GM04503 (cell line): Measurements from ENCODE around the gene PRXL2A.

Experiments
- DNase-seq: peaks from one replicate; pipeline ENCODE4 v3.0.0-alpha.2; 2012; ENCODE audit warnings: low read depth

The PRXL2A gene

DNA sequence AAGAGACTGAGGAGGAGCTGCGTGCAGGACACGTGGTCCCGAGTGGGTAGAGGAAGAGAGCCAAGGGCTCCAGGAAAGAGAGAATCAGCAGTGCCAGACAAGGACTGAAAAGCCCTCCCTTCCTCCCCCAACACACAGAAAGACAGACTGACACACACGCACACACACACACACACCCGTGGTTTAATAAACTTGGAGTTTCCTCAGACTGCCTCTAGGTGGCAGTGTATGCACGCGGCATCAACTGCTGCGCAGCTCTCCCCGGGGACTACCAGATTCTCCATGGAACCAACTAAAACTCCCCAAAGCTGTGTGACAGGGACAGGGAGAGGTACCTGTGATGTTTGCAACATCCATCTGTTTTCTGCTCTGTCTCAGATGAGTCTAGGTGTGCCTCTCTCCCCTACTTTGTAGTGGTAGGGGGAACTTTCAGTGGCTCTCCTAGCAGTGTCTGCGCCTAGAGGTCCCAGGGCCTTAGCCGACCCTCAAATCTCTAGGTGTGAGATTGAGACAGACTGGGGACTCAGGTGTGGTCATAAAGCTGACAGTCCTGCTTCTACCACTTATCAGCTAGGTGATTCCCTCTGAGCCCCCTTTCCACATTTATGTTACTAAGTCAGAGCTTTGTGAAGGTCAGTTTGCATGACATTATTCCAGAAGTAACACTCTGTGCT lies 36.4 kb downstream of the PRXL2A start:
- no peak for DNase-seq

DNA sequence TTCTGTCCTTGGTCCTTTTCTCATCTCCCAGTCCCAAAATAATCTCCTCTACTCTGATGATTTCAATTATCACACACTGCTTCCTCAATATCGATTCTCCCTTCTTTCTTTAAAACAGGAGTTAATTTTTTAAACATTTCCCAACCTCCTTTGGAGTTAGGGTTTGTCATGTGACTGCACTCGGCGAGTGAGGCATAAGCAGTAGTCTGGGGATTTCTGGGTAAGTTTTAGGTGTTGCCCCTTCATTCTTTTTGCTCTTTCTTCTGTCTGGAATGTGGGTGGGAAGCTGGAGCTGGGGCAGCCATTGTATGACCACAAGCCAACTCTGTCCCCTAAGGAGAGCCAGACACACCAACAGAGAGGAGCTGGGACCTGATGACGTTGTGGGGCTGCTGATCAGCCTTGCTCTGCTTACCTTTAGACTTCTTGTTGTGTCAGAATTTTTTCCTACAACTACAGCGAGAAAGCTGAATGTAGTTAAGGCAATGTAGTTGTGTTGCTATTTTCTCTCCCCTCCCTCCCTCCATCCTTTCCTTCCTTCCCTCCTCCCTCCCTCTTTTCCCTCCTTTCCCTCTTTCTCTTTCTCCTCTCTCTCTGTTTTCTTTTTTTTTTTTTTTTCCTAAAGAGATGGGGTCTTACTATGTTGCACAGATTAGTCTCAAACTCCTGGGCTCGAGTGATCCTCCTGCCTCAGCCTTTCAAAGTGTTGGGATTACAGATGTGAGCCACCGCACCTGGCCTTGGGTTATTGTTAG lies 39.3 kb downstream of the PRXL2A start:
- DNase-seq = no peak

DNA sequence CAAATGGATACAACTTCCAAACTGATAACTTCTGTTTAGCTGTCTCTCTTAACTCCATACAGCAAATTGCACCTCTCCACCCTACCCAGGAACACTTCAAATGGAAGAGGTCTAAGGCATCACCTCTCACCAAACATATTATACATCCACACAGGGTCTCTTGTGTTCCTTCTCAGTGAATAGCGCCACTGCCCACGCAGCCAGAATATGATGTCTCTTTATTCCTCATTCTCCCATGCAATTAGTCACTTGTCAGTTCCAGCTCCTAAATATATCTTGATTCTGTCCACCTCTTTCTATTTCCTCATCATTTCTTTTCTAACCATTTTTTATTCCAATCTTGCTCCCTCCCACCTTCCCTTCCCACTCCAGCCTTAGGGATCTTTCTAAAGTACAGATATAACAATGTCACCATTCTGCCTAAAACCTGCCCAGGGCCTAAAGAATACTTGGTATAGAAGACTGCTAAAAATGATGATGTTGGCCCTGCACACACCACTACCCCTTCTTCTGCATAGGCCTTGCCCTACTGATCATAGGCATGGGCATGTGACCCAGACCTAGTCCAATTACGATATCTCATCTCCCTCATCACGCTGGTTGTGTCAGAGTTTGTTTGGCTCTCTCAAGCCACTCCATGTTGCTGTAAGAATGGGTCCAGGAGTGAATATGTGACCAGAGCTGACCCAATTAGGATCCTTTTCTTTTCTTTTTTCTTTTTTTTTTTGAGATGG lies 40.0 kb downstream of the PRXL2A start:
- no peak for DNase-seq

DNA sequence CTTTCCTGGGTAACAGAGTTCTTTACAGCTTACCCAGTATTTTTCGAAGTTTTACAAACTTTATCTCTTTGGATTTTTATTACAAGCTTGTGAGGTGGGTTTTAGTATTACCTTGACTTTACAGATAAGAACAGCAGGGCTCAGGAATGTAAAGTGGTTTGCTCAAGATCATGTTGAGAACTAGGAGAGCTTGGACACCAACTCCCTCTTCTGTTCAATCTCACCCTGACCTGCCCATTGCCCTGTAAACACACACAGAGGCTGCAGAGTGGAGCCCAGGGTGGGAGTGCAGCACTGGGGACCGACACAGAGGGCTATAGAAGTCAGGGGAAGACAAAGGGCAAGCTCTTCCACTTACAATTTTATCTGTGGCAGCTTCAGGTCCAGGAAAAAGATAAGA lies 41.2 kb downstream of the PRXL2A start:
- DNase-seq = no peak

DNA sequence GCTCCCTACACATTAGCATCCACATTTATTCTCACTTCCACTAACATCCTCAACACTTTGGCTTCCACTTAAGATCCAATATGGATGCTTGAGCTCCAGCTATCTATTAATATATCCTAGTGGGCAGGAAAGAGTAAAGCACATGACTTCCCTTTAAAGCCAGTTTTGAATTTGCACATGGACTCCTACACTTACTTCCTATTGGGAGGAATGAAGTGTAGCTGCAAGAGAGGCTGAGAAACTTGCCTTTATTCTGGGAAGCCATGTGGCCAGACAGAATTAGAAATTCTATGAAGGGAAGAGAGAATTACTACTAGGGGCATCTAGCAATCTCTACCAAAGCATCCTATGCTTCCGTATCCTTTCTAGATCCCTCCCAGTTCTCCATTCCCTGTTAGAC lies 42.8 kb downstream of the PRXL2A start:
- DNase-seq = no peak

DNA sequence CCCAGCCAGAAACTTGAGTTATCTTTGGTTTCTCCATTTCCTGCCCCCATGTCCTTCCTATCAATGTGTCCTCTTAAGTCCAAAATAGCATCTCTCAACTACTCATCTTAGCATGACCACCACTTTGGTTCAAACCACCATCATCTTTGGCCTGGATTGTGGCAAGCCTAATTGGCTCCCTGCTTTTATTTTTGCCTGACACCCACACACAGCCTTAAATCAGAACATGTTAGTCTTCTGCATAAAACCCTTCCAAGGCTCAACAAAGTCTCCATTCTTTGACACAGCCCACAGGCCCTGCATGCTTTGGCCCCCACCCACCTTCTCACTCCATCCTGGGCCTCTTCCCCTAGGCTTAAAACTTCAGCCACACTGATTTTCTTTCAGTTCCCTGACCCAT lies 43.7 kb downstream of the PRXL2A start:
- DNase-seq = no peak

DNA sequence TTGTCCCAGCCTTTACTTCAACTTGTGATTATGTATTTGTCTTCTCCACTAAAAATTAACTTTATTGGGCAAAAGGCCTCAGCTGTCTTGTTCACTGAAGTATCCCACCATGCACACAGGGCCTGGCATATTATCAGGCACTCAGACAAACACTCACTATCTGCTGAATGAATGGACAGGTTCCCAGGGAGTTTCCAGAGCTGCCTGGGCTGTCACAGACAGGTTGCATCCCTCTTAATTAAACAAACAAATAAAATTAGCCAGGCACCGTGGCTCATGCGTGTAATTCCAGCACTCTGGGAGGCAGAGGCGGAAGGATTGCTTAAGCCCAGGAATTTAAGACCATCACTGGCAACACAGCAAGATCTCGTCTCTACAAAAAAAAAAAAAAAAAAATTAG lies 44.3 kb downstream of the PRXL2A start:
- DNase-seq = no peak

DNA sequence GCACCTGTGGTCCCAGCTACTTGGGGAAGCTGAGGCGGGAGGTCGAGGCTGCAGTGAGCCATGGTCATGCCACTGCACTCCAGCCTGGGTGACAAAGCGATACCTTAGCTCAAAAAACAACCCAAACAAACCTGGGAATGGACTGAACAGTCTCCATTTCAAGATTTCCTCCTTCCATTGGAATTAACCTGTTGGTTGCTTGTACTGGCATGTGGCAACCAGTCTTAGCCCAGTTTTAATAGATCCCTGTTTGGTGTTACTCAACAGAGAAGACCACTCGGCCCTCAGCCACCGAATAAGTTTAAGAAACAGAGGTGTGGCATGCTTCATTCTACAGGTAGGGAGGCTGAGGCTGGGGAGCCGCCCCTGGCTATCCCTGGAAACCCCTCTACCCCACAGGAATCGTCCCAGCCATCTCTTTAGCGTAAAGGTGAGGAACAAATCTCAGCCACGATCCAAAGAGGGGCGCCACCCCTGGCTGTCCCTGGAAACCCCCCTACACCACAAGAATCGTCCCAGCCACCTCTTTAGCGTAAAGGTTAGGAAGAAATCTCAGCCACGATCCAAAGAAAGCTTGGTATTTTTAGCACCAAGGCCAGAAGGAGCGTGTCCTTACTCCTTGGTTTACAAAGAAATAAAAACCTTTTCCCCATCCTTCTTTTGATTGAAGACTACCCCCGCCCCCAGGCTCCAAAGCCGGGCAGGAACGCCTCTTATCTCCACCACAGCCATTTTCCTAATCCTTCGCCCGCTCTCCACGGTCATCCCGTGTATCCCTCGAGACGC lies 44.9 kb downstream of the PRXL2A start:
- no peak for DNase-seq

DNA sequence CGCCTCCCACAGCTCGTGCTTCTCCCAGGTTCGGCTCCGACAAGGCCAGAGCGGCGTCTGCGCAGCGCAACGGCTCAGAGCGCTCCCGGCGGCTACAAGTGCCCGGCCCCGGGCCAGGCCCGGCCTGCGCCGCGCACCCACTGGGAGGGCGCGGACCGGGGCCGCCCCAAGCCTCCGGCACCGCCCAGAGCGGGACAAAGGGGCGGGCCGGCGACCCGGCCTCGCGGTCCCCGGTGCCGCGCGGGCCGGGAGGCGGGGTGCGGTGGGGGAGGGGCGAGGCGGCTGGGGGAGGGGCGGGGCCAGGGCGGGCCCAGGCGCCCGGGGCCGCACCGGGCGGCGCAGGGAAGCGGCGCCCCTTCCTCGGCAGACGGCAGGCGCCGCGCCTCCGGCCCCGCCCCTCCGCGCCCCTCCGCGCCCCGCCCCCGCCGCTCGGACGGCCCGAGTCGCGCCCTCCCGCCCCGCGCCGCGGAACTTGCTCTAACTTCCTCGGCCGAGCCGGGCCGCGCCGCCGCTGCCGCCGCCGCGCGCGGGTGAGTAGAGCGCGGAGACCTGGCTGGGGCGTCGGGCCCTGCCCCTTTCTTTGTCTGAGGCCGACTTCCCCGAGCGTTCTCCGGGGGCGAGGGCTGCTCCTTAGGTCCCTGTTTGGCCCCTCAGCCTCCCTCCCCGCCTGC lies 45.6 kb downstream of the PRXL2A start, which contains the start of gene TSPAN14:
Gene TSPAN14, plus strand, starts transcription at position 469 of the 671 bp plus-strand sequence. CDS start 34,924 bp downstream, outside the sequence.
- no peak for DNase-seq

DNA sequence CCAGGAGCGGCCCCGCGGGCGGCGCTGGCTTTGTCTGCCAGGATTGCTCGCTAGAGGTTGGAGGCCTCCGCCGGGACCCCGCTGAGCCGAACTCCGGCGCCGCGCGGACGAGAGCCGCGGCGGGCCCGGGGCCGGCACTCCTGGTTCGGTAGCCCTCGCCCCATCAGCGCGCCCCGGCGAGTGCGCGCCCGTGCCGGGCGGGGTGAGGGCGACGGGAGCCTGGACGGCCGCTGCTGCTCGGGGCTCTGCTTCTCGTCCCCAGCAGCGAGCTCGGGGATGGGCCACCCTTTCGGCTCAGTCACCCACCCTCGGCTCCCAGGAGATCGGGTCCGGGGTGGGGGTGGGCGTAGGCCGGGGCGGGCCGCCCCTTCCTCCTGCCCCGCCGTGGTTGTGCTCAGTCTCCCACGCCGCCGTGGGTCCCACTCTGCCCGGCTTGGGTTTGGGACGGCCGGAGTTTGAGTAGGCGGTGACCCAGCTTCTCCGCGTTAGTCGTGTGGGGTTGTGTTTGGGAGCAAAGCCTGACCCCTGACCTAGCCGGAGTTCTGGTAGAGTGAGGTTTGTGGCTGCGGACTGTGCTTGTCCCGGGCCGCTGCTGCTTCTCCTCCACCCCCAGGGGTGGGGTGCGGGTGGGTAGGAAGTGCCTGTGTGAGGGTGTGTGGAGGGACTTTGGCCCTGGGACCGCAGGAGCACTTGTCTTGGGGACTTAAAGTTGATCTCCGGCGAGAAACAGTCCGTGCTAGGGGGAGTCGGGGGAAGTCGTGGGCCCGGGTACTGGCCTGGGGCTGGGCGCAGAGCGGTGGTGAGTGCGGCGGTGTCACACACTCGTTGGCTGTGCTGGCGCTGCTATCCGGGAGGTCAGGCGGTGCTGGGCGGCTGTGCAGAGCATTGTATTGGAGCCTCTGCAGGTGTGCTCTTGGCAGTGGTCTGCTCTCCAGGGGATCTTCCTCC lies 46.4 kb downstream of the PRXL2A start:
- DNase-seq = no peak

DNA sequence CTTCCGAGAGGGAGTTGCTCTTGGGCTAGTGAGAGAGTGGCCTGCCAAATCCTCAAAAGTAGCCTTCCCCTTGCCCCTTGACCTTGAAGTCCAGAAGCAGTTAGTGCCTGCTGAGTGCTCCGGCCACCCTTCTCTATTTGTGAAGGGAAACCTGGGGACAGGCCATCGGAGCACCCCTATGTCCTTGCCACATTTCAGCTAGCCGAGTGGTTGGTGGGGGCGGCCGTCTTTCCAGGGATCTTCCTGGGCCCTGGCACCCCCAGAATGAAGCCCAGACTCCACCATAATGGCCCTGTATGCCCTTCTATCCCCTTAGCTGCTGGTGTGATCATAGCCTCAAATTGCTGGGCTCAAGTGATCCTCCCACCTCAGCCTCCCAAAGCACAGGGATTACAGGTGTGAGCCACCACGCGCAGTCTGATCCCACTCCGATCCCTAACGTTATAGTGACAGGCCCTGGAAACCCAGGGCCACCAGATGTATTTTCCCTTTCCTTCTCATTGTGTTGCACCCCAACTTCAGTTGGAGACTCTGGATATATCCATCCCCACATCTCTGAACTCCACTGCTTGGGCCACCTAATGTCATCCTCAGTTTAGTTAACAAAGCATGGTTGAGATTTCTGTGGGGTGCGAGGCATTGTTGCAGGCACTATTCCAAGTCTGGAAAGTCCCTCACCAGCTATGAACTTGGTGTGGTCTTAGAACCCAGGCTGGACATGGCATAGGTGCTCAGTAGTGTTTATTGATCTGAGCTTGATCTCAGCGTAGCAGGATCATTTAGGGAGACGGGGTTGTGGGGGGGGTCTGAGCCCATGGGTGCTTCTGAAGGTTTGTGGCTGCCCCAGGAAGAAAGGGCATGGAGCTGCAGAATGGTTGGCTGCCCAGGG lies 47.4 kb downstream of the PRXL2A start:
- DNase-seq = no peak

DNA sequence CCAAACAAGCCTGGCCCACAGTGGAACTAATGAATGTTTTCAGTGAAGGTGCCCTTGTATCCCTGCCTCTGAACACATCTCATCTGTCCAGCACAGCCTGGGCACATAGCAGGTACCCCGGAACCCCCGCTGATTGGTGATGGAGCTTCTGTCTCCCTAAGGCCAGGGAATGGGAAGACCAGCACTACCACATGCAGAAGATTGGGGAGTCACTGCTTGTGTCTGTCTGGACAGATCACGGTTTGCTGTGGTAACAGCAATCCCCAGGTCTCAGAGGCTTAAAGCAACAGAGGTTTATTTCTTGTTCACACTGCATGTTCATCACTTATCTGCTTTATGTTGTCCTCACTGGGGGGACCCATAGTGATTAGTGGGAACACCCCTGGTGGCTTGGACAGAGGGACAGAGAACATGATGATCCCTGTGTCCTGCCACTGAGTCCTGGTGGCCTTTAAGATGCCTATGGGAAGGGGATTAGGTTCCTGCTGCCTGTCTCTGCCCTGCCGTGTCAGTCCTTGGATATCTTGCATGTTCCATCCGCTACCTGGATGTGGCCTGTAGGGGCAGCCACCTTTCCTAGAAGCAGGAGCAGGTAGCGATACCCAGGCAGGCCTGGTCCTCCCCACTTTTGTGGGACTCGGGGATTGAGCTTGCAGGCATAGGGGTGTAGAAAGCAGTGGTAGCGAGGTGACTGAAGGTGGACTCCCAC lies 49.4 kb downstream of the PRXL2A start:
- DNase-seq = no peak

DNA sequence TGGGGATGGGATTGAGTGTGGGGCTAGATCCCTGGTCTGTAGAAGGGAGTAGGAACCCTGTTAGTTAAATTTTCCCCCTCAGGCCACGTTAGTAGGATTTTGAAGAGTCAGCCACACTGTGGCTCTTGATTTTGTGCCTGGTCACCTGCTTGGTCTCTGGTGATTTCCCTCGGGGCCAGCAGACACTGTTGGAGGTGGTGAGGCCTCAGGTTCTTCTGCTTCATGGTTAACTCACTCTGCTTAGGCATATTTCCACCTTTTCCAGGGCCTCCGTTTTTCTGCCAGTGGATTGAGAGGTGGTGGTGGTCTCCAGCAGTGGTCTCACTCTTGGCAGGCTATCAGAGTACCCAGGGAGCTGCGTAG lies 49.9 kb downstream of the PRXL2A start:
- no peak for DNase-seq

DNA sequence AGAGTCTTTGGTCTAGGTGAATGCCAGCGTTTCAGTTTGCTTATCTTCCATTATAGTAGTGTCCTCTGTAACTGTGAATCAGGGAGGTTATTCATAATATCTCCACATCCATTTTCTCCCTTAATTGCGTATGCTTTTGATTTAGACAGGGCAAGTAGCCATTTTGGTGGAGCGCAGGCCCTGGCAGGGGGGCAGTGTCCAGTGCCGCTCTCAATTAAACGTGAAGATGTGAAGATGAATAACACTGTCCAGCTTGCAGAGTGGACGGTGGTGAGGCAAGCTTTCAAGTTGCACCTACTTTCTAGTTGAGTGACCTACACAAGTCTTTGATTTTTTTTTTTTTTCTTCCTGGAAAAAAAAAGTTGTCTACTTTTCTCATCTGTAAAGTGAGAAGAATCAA lies 50.3 kb downstream of the PRXL2A start:
- no peak for DNase-seq

DNA sequence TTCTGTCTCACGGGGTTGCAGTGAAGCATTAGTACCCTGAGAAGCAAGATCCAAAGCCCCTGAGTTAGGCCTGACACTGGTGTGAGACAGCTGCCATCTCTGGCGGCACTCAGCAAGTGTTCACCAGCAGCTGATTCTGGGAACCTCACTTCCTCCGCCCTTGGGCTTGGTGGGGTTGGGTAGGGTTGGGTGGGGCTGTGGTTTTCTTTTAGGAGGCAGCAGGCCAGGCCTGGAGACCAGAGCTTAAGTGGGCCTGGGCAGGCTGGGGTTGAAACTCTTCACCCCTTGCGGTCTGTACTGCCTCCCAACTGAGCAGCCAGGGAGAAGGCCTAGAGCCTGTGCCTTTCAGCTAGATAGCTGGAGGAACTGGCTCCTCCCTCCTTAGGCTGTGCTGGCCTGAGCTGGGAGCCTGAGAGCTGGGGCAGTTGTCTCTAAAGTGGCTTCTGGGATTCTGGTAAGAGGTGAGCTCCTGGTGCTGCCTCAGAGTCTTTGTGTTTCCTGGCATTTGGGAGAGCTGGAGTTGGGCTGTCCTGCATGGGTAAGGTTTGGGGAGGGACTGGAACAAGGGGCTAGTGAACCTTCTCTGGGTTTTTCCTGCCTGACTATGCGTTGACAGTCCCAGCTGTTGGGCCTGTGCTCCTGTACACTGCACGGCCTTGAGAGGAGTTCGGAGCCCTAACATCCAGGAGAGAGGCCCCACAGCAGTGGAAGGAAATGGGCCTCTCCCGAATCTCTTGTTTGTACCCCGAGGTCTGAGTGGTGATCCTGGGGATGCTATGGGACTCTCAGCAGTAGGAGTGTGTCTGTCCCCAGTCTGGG lies 50.9 kb downstream of the PRXL2A start:
- peak; percentile 64 for DNase-seq

DNA sequence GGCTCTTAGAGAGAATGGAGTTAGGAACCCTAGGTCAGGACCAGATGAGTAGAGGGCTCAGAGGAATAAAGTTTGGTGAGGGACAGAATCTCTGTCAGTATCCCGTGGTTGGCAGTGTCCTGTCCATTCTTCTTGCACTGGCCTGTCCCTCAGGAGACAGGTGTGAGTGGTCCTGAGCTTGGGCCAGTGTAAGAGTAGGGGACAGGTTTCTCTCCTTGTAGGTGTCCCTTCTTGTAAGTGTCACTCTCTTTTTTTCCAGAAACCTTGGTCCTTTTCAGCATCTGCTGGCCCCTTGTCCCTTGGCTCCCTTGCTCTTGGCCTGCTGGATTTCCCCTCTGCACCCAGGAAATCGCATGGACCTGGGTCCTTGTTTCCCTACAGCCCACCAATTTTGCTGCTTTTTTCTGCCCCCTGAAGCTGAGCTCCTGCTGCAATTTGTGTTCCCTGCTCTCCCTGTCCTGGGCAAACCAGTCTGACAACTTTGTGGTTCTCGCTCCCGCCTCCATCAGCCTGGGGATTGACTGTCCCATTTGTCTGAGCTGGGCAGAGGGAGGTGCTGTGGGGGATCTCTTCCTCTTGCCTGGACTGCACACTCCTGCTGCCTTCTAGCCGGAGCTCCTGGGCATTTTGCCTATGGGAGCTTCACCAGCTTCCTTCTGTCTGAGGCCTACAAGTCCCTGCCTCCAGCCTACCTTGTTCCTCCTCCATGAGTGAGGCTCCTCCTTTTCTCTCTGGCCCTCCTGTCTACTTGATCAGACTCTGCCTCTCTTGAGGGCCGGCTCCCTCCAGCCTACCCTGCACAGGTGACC lies 52.3 kb downstream of the PRXL2A start:
- no peak for DNase-seq
